OCI-LY1 (cell line): Measurements from ENCODE around the gene CFL1.

Experiments
- H2AFZ ChIP-seq: fragments of 200-600 bp; sonication (generic), shearing (Covaris generic); 2 replicates; pipeline ENCODE4 v1.6.0; 2014; ENCODE audit warnings: antibody characterized with exemption, mild to moderate bottlenecking, low read length
- H3F3A ChIP-seq: fragments of 200-600 bp; sonication (generic), shearing (Covaris generic); 2 replicates; pipeline ENCODE4 v1.6.0; 2014; ENCODE audit warnings: mild to moderate bottlenecking, antibody characterized with exemption, low read length, moderate library complexity; ENCODE audit not compliant: insufficient read depth
- H3K27ac ChIP-seq: fragments of 200-600 bp; sonication (generic); 2 replicates; pipeline ENCODE4 v1.5.1; 2014; ENCODE audit warnings: low read length, mixed run types, mild to moderate bottlenecking, low read depth; ENCODE audit not compliant: poor library complexity, severe bottlenecking
- H3K27me3 ChIP-seq: fragments of 200-600 bp; sonication (generic); 2 replicates; pipeline ENCODE4 v1.6.0; 2014; ENCODE audit warnings: antibody characterized with exemption, mild to moderate bottlenecking, low read length, moderate library complexity; ENCODE audit not compliant: insufficient read depth
- H3K36me3 ChIP-seq: fragments of 200-600 bp; sonication (generic); 2 replicates; pipeline ENCODE4 v1.6.1; 2014; ENCODE audit warnings: mild to moderate bottlenecking, antibody characterized with exemption, low read length, moderate library complexity, mixed read lengths; ENCODE audit not compliant: insufficient read depth
- H3K4me1 ChIP-seq: fragments of 200-600 bp; sonication (generic); 2 replicates; pipeline ENCODE4 v1.5.1; 2014; ENCODE audit warnings: mild to moderate bottlenecking, low read length, moderate library complexity; ENCODE audit not compliant: insufficient read depth, severe bottlenecking
- H3K4me2 ChIP-seq: fragments of 200-600 bp; sonication (generic), shearing (Covaris generic); 2 replicates; pipeline ENCODE4 v1.6.1; 2014; ENCODE audit warnings: low read length
- H3K4me3 ChIP-seq: fragments of 200-600 bp; sonication (generic); 2 replicates; pipeline ENCODE4 v1.5.1; 2014; ENCODE audit warnings: low read length, low read depth, mild to moderate bottlenecking, mixed read lengths; ENCODE audit not compliant: poor library complexity, severe bottlenecking
- H3K79me2 ChIP-seq: fragments of 200-600 bp; shearing (Covaris generic); 2 replicates; pipeline ENCODE4 v1.6.1; 2016; ENCODE audit warnings: mixed run types, low read length, mixed read lengths; ENCODE audit not compliant: insufficient read depth
- H3K9ac ChIP-seq: fragments of 200-600 bp; sonication (generic), shearing (Covaris generic); 2 replicates; pipeline ENCODE4 v1.6.1; 2014; ENCODE audit warnings: mild to moderate bottlenecking, low read length, mixed read lengths
- H3K9me2 ChIP-seq: fragments of 200-600 bp; sonication (generic), shearing (Covaris generic); 2 replicates; pipeline ENCODE4 v1.6.1; 2014; ENCODE audit warnings: low read depth, mild to moderate bottlenecking, low read length, mixed read lengths
- H3K9me3 ChIP-seq: fragments of 200-600 bp; shearing (Covaris generic); 2 replicates; pipeline ENCODE4 v1.6.1; 2014; ENCODE audit warnings: low read length, mixed read lengths
- H4K20me1 ChIP-seq: fragments of 200-600 bp; sonication (generic), shearing (Covaris generic); 2 replicates; pipeline ENCODE4 v1.6.0; 2016; ENCODE audit warnings: mild to moderate bottlenecking, low read length; ENCODE audit not compliant: insufficient read depth
- EZH2 ChIP-seq: fragments of 200-600 bp; sonication (generic), shearing (Covaris generic); IDR thresholded peaks from 2 replicates; pipeline ENCODE4 v1.8.0; 2017; ENCODE audit warnings: borderline replicate concordance, mixed run types, mild to moderate bottlenecking, antibody characterized with exemption, low read length, moderate library complexity, mixed read lengths
- TF ChIP-seq, protein P1 (sequence below): fragments of 200-600 bp; sonication (generic), shearing (Covaris generic); IDR thresholded peaks from 2 replicates; pipeline ENCODE4 v1.5.1; 2017; ENCODE audit warnings: mild to moderate bottlenecking, antibody characterized with exemption, low read length, moderate library complexity, mixed read lengths

The CFL1 gene

DNA sequence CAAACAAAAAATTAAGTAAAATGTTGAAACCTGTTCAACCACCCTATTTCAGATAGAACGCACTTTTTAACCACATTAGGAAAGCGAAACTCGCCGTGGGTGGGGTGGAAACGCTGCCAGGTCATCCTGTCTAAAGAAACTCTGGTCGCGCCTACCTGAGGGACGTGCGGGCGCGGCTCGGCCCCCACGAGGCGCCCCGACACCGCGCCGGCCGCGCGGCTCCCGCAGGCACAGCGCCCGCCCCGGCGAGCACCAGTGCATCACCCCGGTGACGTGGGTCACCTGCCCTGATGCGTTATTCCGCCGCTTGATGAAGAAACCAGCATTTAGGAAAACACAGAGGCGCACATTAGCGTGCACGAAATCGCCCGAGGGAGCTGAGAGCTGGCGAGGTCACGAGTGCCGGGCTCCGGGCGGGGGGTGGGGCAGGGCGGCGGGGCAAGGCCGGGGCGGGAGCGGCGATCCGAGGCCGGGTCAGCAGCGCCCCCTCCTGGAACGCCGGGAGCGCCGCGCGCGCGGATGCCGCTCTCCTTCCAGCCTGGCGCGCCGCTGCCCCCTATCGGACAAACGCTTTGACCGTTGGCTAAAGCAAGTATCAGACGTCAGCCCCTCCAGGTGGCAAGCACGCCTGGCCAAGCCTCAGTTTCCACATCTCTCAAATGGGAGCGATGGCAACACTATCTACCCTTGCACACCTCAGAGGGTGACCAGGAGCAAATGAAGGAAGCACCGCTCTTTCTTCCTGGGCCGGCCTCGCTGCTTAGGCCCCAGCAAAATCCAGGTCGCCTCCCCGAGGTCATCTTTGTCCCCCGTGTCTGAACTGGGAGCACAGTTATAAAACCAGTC is 39.9 kb downstream of the CFL1 start:
- Histone ChIP-seq H3K27me3 (peaks cover 7% of the 10 kb centered on the region), H3K4me1 (peaks cover 7% of the 10 kb centered on the region), H3F3A (no peaks in the 10 kb centered on the region), H2AFZ (peak overlapping the region; percentile 18; the same call in 1 of the 2 replicates), H3K27ac (no peak overlapping the region), H3K9ac (peak overlapping the region; percentile 66), H3K9me2 (no peaks in the 10 kb centered on the region), H3K4me3 (peak overlapping the region; percentile 60), H4K20me1 (no peaks in the 10 kb centered on the region), H3K79me2 (no peaks in the 10 kb centered on the region), H3K9me3 (no peaks in the 10 kb centered on the region), H3K4me2 (peak overlapping the region; percentile 68), H3K36me3 (no peaks in the 10 kb centered on the region)
- TF ChIP-seq, protein P1, sequence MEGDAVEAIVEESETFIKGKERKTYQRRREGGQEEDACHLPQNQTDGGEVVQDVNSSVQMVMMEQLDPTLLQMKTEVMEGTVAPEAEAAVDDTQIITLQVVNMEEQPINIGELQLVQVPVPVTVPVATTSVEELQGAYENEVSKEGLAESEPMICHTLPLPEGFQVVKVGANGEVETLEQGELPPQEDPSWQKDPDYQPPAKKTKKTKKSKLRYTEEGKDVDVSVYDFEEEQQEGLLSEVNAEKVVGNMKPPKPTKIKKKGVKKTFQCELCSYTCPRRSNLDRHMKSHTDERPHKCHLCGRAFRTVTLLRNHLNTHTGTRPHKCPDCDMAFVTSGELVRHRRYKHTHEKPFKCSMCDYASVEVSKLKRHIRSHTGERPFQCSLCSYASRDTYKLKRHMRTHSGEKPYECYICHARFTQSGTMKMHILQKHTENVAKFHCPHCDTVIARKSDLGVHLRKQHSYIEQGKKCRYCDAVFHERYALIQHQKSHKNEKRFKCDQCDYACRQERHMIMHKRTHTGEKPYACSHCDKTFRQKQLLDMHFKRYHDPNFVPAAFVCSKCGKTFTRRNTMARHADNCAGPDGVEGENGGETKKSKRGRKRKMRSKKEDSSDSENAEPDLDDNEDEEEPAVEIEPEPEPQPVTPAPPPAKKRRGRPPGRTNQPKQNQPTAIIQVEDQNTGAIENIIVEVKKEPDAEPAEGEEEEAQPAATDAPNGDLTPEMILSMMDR = peak; percentile 92
- TF ChIP-seq EZH2 = no peak

DNA sequence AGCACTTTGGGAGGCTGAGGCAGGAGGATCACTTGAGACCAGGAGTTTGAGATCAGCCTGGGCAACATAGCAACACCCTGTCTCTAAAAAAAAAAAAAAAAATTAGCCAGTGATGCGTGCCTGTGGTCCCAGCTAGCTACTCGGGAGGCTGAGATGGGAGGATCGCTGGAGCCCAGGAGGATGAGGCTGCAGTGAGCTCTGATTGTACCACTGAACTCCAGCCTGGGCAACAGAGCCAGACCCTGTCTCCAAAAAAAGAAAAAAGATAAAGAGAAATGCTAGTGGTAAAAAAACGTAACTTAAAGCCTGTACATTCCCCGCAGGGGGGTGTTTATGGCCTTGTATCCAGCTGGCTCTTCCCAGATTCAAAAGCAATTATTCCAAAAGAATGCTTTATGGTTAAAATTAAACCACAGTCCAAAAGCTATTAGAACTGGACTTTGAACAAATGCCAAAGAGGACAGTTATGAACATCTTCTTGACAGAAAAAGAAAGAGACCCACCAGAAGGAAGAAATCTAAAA is 40.6 kb downstream of the CFL1 start:
- TF ChIP-seq EZH2 = no peak
- Histone ChIP-seq H2AFZ (peak overlapping the region; percentile 18; the same call in 1 of the 2 replicates), H3F3A (no peaks in the 10 kb centered on the region), H3K9me2 (no peaks in the 10 kb centered on the region), H4K20me1 (no peaks in the 10 kb centered on the region), H3K4me3 (peak overlapping the region; percentile 60), H3K9ac (peak overlapping the region; percentile 66), H3K27ac (no peak overlapping the region), H3K27me3 (peaks cover 9% of the 10 kb centered on the region), H3K79me2 (no peaks in the 10 kb centered on the region), H3K4me1 (peaks cover 7% of the 10 kb centered on the region), H3K9me3 (no peaks in the 10 kb centered on the region), H3K4me2 (peak overlapping the region; percentile 68), H3K36me3 (no peaks in the 10 kb centered on the region)

DNA sequence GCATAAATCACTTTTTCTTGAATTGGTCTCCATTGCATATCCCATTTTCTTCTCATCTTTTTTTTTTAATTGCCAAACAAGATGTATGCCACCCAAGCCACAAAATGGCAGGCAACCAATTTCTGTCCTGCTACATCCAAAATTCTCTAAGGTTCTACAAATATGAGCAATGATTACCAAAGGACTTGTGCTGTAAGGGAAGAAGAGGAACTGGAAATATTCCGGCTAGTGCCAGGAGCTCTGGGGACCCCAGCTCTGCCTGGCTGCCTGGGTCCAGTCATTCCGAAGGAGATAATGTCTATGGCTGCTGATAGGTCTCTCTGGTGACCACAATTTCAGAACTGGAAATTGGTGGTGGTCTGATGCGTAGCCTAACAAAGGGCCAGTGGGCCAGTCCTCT is 41.3 kb downstream of the CFL1 start:
- Histone ChIP-seq H3K9me3 (no peaks in the 10 kb centered on the region), H3K9ac (no peak overlapping the region), H3K9me2 (no peaks in the 10 kb centered on the region), H3K36me3 (no peaks in the 10 kb centered on the region), H3K27me3 (peaks cover 15% of the 10 kb centered on the region), H3K4me1 (peaks cover 7% of the 10 kb centered on the region), H4K20me1 (no peaks in the 10 kb centered on the region), H3K4me2 (no peak overlapping the region), H3K27ac (no peak overlapping the region), H3K79me2 (no peaks in the 10 kb centered on the region), H2AFZ (no peak overlapping the region), H3F3A (no peaks in the 10 kb centered on the region), H3K4me3 (no peak overlapping the region)
- no peak for TF ChIP-seq EZH2
- TF ChIP-seq, protein P1 = no peak
